ENCODE data around the gene IL17B.

The IL17B gene

DNA sequence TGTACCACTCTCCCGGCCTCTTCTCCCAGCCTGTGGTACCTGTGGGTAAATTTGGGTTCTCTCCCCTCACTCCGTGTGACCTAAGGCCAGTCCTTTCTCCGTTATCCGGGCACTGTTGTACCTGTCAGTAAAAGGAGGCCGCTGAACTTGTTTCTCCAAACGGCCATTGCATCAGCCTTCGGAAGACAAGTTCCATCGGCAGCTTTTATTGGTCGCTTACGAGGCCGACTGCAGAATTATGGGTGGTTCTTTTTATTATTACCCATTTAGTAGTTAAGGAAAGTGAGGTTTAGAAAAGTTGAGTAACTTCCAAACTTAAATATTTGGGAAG is 33.2 kb downstream of the IL17B start:
- H3K4me3 ChIP-seq: peak overlapping the region; percentile 82
- H3K36me3 ChIP-seq: peaks cover 34% of the 10 kb centered on the region
- peak overlapping the region; percentile 95 for H3K27ac ChIP-seq
- H3K4me2 ChIP-seq: peak overlapping the region; percentile 80
- H4K20me1 ChIP-seq: peaks cover 7% of the 10 kb centered on the region; the same call in 1 of the 2 replicates
- H3K9me3 ChIP-seq: no peaks in the 10 kb centered on the region
- TF ChIP-seq Cebpa-rat (IDR thresholded peaks at IDR 0.05): no peak
- peaks cover 63% of the 10 kb centered on the region for H3K4me1 ChIP-seq
- H3K27me3 ChIP-seq: no peaks in the 10 kb centered on the region
- H3K9ac ChIP-seq: peak overlapping the region; percentile 87

DNA sequence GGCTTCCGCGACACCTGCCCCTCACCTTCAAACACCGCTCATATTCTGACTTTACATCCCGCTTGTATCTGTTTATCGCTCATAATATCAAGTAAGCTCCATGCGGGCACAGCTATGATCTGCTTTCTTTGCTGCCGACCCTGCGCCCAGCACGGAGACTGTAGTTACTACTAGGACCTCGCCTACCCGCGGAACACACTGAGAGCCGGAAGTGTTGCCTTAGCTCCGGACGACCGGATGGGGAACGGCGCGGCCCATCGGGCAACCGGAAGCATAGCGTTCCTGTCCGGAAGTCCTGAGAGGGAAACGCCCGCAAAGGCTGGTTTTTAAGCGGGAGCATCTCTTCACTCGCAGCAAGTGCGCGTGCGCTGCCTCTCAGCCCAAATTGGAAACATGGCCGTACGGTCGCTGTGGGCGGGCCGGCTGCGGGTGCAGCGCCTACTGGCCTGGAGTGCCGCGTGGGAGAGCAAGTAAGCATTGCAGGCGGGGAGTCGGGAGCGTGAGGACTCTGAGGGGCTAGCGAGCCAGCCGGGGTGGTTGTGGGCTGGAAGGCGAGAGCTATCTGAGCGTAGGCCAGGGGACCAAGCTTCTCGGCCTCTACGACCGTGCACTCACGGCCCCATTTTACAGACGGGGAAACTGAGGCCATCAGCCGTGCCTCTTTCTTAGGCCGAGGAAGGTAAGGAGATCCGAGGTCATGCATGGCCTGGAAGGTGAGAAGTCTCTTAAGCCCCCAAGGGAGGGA is 33.8 kb downstream of the IL17B start, which contains the start of gene GRPEL2:
Gene GRPEL2, plus strand, starts transcription at position 353 of the 745 bp plus-strand sequence. Its CDS starts 41 bp downstream, at position 394.
- TF ChIP-seq Cebpa-rat (IDR thresholded peaks at IDR 0.05): no peak
- Histone ChIP-seq H3K36me3 (peaks cover 30% of the 10 kb centered on the region), H3K9me3 (no peaks in the 10 kb centered on the region), H3K4me3 (peak within 1 kb of the TSS; percentile 82), H4K20me1 (peaks cover 5% of the 10 kb centered on the region; the same call in 1 of the 2 replicates), H3K27ac (peak within 1 kb of the TSS; percentile 95), H3K27me3 (no peaks in the 10 kb centered on the region), H3K9ac (peak within 1 kb of the TSS; percentile 87), H3K4me2 (peak within 1 kb of the TSS; percentile 80), H3K4me1 (peaks cover 63% of the 10 kb centered on the region)

DNA sequence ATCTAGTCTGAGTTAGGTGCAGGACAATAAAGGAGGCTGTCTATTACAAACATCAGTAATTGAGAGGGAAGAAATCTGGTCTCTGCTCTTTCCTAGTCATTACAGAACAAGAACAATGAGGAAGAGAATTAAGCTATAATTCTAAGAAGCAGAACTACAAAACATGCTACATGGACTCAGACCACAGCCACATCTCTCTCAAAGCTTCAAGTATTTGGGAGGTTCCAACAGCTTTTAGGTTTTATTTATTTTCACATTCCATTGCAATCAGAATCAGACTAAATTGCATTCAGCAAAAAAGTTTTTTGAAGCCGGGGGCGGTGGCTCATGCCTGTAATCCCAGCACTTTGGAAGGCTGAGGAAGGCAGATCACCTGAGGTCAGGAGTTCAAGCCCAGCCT is 34.9 kb downstream of the IL17B start:
- TF ChIP-seq Cebpa-rat (IDR thresholded peaks at IDR 0.05): no peak
- 0 out of 2 replicates have a peak overlapping the region, but pooled peaks have one; percentile 82 for H3K4me3 ChIP-seq
- H4K20me1 ChIP-seq: peaks cover 5% of the 10 kb centered on the region; the same call in 1 of the 2 replicates
- peaks cover 63% of the 10 kb centered on the region for H3K4me1 ChIP-seq
- no peaks in the 10 kb centered on the region for H3K27me3 ChIP-seq
- H3K9ac ChIP-seq: no peak overlapping the region
- H3K4me2 ChIP-seq: peak overlapping the region; percentile 80
- H3K9me3 ChIP-seq: no peaks in the 10 kb centered on the region
- H3K27ac ChIP-seq: peak overlapping the region; percentile 95
- peaks cover 23% of the 10 kb centered on the region for H3K36me3 ChIP-seq

DNA sequence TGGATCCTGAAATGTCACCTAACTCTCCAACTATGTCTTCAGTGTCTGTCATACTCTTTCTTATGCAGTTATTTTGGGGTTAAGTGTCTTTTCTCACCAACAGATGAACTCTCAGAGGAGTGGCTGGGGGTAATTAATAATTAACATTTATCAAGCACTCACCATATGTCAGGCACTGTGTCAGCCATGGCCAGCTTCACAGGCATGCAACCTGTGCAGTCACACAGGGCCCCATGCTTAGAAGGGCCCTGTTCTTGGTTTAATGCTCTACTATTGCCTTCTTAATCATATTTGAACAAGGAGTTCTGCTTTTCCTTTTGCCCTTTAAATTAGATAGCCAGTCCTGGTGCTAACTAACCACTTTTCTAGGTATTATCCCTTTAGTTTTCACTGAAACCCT is 37.2 kb downstream of the IL17B start:
- no peak overlapping the region for H3K4me2 ChIP-seq
- no peak for TF ChIP-seq Cebpa-rat (IDR thresholded peaks at IDR 0.05)
- peaks cover 60% of the 10 kb centered on the region for H3K4me1 ChIP-seq
- no peak overlapping the region for H3K27ac ChIP-seq
- H3K4me3 ChIP-seq: no peak overlapping the region
- no peaks in the 10 kb centered on the region for H3K27me3 ChIP-seq
- H3K9ac ChIP-seq: no peak overlapping the region
- H3K36me3 ChIP-seq: peaks cover 6% of the 10 kb centered on the region; the same call in 1 of the 2 replicates
- H3K9me3 ChIP-seq: no peaks in the 10 kb centered on the region
- H4K20me1 ChIP-seq: no peaks in the 10 kb centered on the region

DNA sequence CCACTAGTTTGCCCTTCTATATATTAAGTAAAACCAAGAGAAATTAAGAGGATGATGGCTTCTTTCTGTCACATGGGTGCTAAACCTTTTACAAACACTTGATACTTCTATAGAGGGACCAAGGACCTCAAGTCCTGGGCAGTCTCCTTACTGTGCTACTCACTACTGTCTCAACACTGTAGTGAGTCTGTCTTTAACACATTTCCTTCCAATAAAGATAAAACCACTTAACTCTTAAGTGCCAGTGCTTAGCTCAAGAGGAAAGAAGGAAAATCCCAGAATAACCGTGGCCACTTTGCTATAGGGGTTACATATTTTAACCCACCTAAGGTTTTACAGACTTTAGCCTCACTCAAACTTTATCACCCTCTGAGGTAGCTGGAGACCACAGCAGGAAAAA is 38.2 kb downstream of the IL17B start:
- no peaks in the 10 kb centered on the region for H3K27me3 ChIP-seq
- TF ChIP-seq Cebpa-rat (IDR thresholded peaks at IDR 0.05): no peak
- no peak overlapping the region for H3K27ac ChIP-seq
- H4K20me1 ChIP-seq: no peaks in the 10 kb centered on the region
- H3K9me3 ChIP-seq: no peaks in the 10 kb centered on the region
- no peak overlapping the region for H3K4me2 ChIP-seq
- no peak overlapping the region for H3K4me3 ChIP-seq
- peaks cover 50% of the 10 kb centered on the region for H3K4me1 ChIP-seq
- H3K36me3 ChIP-seq: peaks cover 6% of the 10 kb centered on the region; the same call in 1 of the 2 replicates
- no peak overlapping the region for H3K9ac ChIP-seq

DNA sequence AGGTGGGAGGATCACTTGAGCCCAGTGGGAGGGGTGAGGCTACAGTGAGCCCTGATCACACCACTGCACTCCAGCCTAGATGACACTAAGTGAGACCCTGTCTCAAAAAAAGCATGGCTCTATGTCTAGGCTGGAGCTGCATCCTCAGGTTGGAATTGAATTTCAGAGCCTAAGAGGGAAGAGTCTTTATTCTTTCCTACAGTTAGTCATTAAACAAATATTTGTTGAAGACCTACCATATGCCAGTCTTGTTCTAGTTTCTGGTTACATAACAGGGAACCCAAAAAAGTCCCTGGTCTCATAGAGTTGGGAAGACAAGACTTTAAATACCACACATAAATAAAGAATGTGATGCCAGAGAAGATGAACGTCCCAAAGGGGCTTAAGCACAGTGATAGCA is 40.7 kb downstream of the IL17B start:
- Histone ChIP-seq H3K27ac (peak overlapping the region; percentile 61), H3K4me1 (peaks cover 40% of the 10 kb centered on the region), H3K36me3 (peaks cover 8% of the 10 kb centered on the region; the same call in 1 of the 2 replicates), H3K27me3 (no peaks in the 10 kb centered on the region), H4K20me1 (no peaks in the 10 kb centered on the region), H3K9ac (peak overlapping the region; percentile 21; the same call in 1 of the 2 replicates), H3K4me3 (peak overlapping the region; percentile 34; the same call in 1 of the 2 replicates), H3K9me3 (no peaks in the 10 kb centered on the region), H3K4me2 (peak overlapping the region; percentile 74)
- TF ChIP-seq Cebpa-rat (IDR thresholded peaks at IDR 0.05): no peak

DNA sequence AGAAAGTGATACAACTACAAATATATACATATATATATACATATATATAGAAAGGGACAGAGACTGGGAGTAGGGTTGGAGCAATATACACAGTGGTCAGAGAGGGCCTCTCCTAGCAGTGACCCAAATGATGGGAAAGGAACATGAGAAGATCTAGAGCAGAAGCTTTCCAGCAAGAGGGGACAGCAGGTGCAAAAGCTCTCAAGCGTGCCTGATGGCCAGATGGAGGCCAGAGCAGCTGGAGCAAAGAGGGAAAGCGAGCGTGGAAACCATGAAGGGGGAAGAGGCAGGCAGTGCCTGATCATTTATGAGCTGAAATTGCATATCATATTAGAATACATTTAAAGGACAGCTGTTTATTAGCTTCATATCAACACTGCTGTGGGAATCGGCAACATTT is 41.4 kb downstream of the IL17B start:
- peak overlapping the region; percentile 21; the same call in 1 of the 2 replicates for H3K9ac ChIP-seq

DNA sequence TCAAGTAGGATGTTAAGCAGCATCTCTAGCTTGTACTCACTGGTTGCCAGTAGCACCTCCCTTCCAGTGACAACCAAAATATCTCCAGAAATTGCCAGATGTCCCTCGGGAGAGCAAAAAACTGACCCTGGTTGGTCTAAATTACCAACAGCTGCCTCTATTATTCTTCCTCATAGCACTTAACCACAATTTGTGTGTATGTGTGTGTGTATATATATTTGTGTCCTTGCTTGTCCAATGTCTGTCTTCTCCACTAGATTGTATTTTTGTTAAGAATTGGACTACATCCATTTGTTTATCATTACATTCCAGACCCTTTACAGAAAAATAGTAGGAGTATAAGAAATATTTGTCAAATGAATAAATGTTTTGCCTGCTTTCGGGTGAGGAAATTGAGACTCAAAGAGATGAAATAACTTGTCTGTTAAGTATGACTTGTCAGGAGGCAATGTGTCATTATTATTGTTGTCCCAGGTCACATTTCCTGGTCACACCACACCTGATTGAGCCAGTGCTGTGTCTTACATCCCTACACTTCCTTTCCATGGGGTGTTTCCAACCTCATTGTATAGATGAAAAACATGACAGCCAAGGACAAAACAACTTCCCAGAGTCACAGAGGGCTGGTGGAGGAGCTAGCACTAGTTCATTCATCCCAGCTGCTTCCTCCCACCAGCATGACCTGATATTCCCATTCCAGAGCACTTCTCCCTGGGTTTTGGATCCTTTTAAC is 45.2 kb downstream of the IL17B start:
- Histone ChIP-seq H4K20me1 (no peaks in the 10 kb centered on the region), H3K27me3 (no peaks in the 10 kb centered on the region), H3K36me3 (peaks cover 13% of the 10 kb centered on the region; the same call in 1 of the 2 replicates), H3K4me1 (peaks cover 38% of the 10 kb centered on the region), H3K4me3 (no peak overlapping the region), H3K4me2 (peak overlapping the region; percentile 42; the same call in 1 of the 2 replicates), H3K9ac (no peak overlapping the region), H3K9me3 (no peaks in the 10 kb centered on the region), H3K27ac (no peak overlapping the region)
- TF ChIP-seq Cebpa-rat (IDR thresholded peaks at IDR 0.05): no peak

More for the DNA sequence above, 41.4 kb downstream of the IL17B start:
- Histone ChIP-seq H4K20me1 (no peaks in the 10 kb centered on the region), H3K4me1 (peaks cover 40% of the 10 kb centered on the region), H3K36me3 (peaks cover 15% of the 10 kb centered on the region; the same call in 1 of the 2 replicates), H3K27me3 (no peaks in the 10 kb centered on the region), H3K9me3 (no peaks in the 10 kb centered on the region), H3K4me3 (peak overlapping the region; percentile 34; the same call in 1 of the 2 replicates), H3K4me2 (peak overlapping the region; percentile 74), H3K27ac (peak overlapping the region; percentile 61)
- no peak for TF ChIP-seq Cebpa-rat (IDR thresholded peaks at IDR 0.05)

DNA sequence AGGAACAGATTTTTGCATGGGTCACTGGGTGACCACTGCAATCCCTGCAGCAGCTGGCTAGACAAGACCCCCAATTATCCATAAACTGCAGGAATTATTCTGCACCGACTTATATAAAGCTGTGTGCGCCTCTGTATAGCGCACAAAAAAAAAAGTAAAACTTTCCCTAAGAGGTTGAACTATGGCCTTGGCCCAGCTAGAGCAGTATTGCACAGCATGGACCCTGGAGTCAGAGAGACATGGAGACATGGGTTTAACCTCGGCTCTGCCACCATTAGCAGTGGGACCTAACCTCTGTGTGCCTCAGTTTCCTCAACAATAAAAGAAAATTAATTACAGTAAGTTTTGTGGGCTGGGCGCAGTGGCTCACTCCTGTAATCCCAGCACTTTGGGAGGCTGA is 50.9 kb downstream of the IL17B start:
- TF ChIP-seq Cebpa-rat (IDR thresholded peaks at IDR 0.05): no peak
- no peak overlapping the region for H3K27ac ChIP-seq
- H3K9ac ChIP-seq: no peak overlapping the region
- no peaks in the 10 kb centered on the region for H4K20me1 ChIP-seq
- no peak overlapping the region for H3K4me2 ChIP-seq
- no peaks in the 10 kb centered on the region for H3K9me3 ChIP-seq
- H3K27me3 ChIP-seq: no peaks in the 10 kb centered on the region
- no peak overlapping the region for H3K4me3 ChIP-seq
- H3K4me1 ChIP-seq: peaks cover 9% of the 10 kb centered on the region
- peaks cover 9% of the 10 kb centered on the region for H3K36me3 ChIP-seq

DNA sequence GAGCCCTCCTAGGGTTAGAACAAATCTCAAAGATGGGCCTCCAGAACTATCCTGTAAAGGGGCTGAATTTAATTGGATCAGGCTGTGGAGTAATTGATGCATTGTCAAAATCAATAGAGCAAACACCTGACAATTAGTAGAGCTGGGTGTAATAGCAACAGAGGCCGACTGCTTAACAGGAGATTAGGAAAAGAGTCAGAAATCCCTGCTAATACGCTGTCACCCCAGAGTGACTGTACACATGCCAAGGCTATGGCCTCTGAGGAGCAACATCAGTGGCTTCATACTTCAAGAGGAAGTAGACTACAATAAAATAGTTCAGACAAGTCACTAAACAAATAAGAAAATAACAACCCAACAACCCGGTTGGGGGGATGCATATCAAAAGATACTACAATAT is 52.5 kb downstream of the IL17B start:
- no peak for TF ChIP-seq Cebpa-rat (IDR thresholded peaks at IDR 0.05)
- no peak overlapping the region for H3K4me2 ChIP-seq
- H3K9me3 ChIP-seq: no peaks in the 10 kb centered on the region
- H3K27me3 ChIP-seq: no peaks in the 10 kb centered on the region
- H3K4me3 ChIP-seq: no peak overlapping the region
- H4K20me1 ChIP-seq: no peaks in the 10 kb centered on the region
- H3K9ac ChIP-seq: no peak overlapping the region
- H3K4me1 ChIP-seq: no peaks in the 10 kb centered on the region
- H3K27ac ChIP-seq: no peak overlapping the region
- peaks cover 5% of the 10 kb centered on the region for H3K36me3 ChIP-seq

All from BLaER1 (cell line).